Brain pericyte (primary cell): Measurements from ENCODE around the gene PLD4.

Experiments used
- DNase-seq: peaks from one replicate; pipeline ENCODE4 v3.0.0-alpha.2; 2012; ENCODE audit warnings: low read depth, low spot score

The PLD4 gene

DNA sequence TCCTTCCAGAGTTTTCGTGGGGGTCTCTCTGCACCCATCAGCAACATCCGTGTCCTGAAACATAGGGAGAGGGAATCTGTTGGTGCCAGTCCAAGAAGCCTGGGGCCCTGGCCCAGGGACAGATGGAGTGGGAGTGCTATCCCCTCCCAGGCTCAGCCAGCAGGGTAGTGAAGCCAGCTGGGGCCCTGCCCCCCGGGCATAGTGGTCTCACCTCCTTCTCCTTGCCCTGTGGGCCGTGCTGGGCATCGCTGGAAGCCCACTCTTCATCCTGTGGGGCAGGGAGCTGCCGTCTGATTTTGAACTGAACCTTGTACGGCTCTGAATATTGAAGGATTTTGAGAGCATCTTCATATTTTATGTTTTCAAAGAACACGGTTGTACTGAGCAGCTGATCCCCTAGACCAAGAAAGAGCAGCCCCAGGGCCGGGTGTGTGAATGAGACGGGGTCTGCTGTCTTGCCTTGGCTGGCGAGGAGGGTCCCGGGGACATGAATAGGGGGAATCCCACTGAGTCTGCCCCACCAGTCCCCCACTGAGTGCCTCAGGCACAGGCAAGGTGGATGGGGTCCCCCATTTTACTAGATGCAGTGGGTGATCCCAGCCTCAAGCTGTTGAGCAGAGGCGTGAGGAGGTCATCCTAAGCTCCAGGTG lies 30.2 kb downstream of the PLD4 start:
- DNase-seq = no peak

DNA sequence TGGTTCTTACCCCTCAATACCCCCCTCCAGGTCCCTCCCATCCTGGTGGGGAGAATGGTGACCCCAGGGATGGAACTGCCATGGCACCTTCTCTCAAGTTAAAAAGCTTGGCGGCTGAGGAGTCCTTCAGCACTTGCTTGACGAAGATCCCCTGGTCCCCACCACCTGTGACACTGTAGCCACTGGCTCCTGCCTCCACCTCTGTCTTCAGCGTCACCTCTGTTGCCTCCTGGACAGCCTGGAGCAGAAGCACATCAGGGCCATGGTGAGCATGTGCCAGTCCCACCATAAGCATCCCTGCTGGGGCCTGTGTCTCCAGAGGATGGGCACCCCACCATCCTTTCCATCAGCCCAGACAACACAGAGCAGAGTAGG lies 30.7 kb downstream of the PLD4 start:
- no peak for DNase-seq

DNA sequence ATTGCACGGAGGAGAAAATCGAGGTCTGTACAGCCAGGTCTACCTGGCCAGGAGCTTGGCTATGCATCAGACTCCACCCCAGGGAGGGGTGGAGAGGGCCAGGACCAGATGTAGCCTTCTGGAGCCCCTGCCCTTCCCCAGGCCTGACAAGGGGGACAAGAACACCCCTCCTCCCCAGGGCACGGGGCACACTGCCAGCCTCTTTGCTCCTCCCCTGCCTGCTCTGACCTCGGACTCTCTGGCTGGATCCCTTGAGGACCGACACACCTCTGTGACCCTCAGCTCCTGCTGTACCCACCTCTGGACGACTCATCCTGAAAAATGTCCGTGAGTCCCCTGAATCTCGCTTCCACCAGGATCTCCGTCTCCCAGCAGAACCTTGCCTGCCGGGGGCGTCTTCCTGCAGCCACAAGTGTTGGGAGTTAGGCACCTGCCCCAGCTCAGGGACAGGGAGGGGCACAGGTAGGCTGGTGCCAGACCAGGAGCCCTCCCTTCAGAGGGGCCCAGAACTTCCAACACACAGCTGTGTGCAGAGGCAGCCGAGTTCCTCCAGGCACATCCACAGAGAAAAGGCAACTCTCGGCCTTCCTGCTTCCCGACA lies 31.7 kb downstream of the PLD4 start:
- no peak for DNase-seq

DNA sequence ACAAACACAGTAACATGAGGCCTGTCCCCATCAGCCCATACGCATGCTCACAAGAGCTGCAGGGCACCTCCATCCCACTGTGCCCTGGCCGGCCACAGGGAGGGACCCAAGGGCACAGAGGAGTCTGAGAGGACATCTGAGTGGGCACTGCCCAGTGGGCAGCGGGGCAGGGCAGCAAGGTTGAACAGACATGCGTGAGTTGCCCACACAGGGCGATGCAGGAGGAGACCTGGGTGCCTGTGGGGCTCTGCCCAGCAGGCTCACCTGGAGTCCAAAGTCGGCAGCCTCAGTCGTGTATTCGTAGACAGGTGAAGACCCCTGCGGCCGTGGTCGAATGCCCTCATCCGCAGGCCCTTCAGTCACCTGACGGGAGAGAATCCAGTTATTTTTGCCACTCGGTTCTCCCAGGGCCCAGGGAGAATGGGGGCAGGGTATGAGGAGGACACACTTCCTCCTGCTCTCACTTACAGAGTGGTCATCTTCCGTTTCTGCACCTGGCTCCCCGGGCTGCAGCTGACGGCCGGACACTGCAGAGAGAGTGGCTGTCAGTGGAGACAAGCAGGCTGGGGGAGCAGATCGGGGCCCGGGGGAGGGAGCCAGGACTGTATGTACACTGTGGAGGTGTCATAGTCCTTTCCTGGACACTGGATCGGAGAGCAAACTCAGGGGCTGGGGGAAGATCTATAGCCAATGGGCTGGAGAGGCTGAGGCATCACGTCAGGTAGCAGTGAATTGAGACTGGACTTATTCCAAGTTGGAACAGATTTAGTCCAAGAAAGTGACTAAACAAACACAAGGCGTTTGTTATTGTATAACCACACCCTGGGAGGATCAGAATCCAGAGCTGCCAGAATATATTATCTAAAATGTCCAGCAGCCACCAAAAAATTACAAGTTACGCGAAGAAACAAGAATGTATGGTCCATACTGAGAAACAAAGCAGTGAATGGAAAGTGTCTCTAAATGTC lies 32.8 kb downstream of the PLD4 start:
- DNase-seq = no peak

DNA sequence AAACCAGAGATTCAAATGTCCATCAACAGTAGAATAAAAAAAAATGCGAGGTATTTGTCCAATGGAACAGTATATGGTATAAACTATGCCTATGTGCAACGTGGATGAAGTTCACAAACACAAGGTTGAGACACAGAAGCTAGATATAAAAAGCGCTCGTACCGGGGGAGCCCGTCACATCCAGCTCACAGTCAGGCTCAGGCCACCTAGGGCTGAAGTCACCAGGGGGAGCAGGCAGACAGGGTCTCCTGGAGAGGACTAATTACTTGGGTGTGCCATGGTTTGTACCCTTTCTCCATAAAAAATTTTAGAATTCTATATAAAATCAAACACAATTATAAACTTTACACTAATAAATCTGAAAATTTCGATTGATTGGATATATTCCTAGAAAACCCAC lies 39.9 kb downstream of the PLD4 start:
- no peak for DNase-seq

DNA sequence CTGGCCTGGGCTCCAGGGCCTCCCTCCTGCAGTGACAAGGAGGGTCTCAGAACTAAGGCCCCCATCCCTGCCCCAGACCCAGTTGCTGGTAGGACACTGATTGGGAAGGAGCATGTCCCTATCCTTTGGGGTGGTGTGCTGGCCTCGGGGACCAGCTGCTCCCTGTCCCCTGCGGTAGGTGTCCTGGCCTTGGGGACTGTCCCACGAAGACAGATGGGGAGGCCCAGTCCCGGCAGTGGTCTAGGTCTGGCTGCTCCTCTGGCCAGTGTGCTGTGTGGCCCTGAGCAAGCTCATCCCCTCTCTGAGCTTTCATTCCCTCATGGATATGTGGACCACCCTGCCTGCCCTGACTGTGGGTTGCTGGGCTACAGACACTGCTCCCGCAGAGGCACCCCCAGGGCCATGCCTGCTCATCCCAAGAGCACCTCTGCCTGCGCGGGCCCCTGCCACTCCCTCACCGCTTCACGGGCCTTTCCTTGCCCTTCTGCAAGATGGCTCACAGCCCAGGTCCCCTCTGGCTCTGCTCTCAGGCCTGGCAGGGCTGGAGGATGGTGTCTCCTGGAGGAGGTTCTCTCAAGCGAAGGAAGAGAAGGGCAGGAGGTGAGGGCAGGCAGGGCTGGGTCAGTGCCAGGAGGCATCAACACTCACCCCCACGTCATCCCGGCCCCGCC lies 41.0 kb downstream of the PLD4 start:
- no peak for DNase-seq

DNA sequence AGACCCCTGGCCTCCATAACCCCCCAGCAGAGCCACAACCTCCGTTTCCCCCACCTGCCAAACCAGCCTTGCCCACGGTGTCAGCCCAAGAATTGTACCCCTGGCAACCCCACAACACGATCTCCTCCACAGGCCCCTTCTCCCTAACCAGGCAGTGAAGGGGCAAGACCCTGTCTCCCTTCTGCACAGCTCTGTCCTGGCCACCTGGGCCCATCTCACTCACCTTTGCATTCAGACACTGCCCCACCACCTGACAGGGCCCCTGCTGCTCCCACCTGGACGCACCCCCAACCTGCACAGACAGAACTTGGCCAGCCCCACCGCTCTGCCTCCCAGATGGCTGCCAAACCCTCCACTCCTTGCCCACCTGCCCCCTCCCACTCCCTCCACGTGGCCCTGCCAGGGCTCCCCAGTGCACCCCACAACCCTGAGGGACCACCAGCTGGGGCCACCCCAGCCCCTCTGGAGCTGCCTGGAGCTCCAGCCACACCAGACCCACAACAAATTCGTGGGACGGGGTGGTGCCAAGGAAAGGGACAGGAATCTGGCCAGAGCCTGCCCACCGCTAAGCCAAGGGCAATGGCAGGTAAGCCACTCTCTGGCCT lies 41.7 kb downstream of the PLD4 start:
- no peak for DNase-seq

DNA sequence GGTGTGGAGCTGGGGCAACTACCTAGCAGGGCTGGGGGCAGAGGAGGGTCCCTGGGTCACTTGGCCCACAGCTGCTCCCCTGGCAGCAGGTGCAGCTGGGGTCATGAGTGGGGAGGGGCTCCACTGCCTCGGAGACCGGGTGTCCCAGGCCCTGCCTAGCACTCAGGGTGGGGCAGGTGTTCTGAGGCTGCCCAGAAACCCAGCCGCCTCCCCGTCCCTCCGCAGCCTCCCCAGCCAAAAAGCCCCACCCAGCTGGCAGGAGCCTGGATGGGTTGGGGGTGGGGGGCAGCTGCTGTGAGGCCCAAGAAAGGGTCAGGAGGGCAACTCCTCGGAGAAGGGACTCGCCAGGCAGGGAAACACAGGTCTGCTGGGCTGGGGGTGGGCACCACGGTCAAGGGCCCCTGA lies 42.3 kb downstream of the PLD4 start:
- no peak for DNase-seq

DNA sequence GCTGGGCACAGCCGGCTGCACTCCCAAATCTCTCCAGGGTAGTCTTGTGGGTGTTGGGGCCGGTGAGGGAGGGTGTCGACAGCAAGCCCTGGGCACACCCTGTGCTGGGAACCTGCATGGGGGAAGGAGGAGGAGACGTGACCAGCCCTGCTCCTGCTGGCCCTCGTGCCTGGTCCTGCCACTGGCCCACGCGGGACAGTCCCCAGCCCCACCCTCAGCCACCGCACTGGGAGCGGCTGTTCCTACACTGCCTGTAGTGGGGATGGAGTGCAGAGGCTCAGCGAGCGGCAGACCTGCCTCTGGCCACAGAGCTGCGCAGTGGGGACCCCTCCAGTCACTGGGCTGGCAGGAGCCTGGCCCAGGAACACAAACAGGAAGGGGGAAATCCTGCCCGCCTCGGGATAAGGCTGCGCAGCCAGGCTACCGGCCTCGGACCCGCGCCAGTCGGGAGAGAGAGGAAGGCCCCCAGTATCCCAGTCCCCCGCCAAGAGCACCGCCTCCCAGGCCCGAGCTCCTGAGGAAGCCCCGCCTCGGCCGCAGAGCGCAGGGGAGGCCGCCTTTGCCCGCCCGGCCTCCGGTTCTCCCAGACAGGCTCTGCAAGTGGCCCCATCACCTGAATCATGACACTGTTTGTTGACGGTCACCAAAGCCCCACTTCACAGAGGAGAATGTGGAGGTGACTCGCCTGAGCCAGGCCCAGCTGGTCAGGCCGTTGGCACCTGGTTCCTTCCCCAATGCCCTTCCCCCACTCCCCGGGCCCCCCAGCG lies 42.9 kb downstream of the PLD4 start:
- DNase-seq = no peak

DNA sequence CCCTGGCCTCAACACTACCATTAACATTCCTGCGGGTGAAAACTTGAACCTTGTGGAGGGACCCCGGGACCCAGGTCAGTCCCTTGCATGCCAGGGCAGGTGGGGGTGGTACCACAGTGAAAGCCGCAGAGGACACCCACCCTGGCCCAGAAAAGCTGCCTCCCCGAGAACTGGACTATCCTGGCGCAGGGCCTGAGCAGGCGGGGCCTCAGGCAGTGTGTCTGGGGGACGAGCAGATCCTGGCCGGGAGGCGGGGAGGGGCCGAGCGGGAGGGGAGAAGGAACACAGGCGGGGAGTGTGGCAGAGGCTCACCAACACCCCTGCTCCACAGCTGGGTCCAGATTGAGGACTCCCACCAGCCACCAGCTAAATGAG lies 43.5 kb downstream of the PLD4 start:
- DNase-seq = no peak

DNA sequence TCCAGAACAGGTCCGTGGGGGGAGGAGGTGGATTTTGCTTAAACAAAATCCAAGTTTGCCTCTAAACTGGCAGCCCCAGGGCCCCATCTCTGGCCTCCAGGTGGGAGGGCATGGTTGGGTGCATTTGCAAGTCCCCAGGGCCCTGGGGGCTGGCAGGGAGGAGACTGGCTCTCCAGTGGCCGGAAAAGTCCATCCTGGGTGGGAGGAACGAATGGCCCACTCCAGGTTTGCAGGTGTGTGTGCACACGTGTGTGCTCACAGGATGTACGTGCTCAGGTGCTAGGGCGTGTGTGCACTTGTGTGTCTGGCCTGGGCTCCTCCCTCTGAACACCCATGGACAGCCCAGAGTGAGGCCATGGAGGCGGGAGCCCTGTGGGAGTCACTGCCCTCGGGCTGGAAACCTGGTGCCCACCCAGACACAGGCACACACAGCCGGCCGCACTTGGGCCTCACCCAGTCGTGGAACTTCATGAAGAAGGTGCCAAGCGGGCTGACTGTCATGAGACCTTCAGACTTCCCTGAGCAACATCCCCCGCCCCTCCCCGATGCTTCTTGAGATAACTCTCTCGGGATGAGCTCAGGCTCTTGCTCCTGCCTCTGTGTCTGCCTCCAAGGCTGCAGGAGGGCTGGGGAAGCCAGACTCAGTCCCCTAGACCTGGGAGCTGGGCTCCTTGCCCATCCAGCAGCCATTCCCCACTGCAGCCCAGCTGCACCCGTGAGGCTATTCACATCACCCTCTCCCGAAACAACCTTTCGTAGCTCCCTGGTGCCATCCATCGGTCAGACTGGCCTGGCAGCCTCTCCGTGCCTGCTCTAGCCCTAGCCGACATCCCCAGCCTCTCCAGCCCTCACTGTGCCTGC lies 44.1 kb downstream of the PLD4 start:
- no peak for DNase-seq

DNA sequence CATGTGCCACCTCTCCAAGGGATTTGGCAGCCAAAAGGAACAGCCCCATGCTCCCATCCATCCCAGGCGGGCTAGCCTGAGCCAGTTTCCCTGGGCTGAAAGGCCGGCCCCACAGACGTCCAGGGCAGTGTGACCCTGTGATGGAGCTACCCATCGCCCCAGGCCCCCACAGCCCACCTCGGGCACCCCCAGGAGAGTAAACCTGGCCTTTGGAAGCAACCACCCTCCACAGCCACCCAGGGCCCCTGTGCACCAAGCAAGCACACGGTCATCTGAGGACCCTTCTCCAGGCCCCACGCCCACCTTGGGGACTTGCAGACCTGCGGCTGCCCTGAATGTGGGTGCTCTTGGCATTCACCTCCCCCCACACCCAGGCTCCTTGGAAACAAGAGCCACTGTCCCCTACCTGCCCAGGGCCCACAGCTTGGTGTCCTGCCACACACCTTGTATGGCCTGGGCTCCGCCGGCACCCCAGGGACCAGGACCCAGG lies 45.1 kb downstream of the PLD4 start:
- DNase-seq = no peak

DNA sequence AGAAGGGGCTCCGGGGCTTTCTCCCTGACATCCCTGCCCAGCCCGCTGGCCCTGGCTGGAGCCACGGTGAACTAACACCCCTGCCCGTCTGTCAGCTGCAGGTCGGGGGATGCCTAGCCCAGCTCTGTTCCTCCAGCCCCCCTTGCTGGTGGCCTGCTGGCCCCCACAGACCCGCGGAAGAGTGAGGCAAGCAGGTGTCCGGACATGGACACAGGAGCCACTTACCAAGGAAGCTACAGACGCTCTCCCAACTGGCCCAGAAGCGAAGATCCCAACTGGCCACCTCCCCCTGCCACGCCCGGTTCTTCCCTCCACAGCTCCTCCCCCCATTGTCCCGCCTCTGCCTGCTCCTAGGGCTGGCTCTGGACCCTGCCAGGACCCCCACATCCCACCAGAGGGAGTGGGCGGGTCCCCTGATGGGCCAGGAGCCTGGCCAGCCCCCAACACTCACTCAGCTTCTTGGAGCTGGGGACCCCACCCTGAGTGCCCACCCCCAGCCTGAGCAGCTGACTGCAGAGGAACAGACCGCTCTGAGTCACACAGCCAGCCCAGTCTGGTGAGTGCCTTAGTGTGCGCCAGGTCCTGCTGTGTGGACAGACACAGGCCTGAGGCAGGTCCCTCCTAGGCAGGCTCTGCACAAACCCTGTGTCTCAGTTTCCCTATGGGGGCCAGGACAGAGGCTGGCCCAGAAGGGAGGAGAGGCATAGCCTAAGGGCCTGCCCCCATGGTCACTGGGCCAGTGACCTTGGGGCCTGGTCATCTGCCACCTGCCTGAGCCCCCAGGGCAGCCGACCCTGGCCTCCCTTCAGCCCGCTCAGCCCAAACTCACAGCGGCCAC lies 45.8 kb downstream of the PLD4 start:
- DNase-seq = no peak

DNA sequence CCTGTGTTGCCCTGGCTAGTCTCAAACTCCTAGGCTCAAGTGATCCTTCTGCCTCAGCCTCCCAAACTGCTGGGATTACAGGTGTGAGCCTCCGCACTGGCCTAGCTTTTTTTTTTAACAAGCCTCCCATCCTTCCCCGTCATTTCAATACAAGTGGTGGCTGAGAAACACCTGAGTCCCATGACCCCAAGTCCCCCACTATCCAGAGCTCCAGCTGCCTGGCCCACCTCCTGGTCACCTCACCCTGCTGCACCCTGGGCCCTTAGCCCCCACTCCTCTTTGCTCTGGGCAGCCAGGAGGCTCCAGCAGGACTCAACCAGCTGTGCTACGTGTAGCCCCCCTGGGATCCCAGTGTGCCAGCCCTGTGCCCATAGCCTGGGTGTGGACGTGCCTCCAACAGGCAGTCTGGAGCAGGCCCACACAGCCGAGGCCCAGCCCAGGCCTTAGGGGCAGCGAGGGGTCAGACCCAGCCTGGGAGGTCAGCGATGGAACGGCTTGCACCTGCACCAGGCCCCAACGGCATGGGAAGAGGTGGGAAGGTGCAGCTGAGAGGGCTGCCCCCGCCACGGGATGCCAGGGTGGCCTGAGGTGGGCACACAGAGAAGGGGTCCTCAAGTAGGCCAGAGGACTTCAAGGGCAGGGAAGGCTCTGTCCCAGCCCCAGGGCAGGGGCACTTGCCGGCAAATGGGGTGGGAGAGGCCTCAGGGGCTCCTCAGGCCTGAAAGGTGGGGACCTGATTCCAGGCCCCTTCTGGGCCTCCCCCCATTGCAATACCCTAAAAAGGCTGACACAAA lies 47.0 kb downstream of the PLD4 start:
- no peak for DNase-seq

DNA sequence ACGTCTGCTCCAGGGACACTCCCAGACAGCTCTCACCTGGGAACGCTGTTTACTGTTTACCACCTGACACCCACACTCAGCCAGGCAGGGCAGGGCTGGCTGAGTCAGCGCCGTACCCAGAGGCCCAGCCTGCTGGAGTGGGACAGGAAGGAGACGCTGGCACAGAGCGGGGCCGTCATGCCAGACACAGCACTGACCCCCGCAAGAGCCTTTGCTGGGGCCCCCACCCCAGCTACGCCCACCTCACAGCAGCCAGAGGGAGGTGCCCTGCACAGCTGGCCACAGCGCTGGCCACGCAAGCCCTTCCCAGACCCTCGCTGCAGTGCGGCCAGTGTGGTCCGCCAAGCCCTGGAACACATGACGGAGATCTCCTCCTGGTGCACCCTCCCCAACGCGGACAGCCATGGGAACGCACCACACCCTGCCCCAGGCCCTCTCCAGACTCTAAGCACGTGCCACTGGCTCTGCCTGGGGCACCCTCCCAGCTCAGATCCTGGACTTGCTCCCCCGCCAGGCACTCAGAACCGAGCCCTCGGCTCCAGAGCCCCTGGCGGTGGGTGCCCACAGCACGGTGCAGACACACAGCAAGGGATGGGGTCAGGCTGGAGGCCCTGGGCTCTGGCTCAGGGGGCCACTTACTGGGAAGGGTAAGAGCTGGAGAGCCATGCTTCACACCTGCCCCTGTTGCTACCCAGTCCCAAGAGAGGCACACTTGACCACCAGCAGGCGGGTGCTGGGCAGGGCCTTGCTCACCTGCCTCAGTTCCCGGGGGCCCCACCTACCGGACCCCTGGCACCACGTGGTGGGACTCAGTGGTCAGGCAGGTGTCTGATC lies 47.8 kb downstream of the PLD4 start:
- no peak for DNase-seq

DNA sequence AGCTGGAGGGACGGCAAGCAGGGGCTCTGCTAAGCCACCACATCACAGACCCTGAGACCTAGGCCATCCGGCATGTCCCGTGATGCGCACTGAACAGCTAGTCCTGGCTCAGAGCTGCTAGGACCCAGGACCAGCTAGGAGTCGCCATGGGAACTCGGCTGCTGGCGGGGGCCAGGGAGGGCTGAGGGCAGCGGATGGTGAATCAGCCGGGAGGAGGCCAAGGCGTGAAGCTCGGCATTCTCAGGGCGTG lies 48.4 kb downstream of the PLD4 start:
- no peak for DNase-seq

DNA sequence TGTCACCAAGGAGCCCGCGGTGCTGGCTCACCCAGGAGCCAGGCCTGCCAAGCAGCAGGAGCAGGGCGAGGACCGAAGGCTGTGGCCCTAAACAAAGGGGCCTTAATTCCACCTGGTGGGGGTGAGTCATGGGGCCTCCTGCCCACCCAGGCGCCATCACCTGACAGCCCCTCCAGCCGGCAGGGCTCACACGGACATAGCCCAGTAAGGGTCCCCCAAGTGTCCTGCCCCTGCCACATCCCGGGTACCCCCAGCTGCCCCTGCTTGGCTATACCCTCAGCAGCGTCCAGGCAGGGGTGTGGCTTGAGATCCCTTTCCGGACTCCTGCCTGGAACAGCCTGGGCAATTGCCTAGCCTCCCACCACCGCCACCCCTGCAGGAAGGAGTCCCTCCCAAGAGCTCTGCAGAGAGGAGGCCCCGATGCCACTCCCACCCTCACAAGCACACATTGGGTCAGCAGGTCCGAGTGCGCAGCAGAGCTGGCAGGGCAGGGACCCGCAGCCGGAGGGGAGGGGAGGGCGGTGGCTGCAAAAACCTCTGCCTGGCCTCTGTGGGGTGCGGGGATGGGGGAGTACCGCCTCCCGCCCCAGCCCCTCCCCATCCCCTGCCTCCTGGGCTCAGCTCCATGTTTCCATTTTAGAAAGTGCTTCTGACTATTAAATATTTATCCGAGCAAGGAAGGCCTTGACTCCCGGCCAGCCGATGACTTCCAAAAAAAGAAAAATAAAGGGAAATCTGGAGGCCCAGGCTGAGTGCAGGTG lies 48.9 kb downstream of the PLD4 start:
- peak; percentile 73 for DNase-seq
